Measurements from ENCODE around the gene CBX4.

CBX4 gene

GRCh38 chr17:79839356-79840268 is at the start of gene CBX4:
Gene CBX4, minus strand, starts transcription at chr17:79839440. Its CDS starts 189 bp downstream, at chr17:79839251.
- DNase-seq (ENCODE audit: low read depth in 2 of 3, low spot score in 1 of 3) = peak; percentile 76 to 88 (median 79)

- no peak for DNase-seq (ENCODE audit: low read depth in 2 of 3, low spot score in 1 of 3)
Measured at GRCh38 chr17:79888009-79888540, 48.8 kb upstream of the CBX4 start.

- no peak for DNase-seq (ENCODE audit: low read depth in 2 of 3, low spot score in 1 of 3)
Measured at GRCh38 chr17:79887451-79887991, 48.3 kb upstream of the CBX4 start.

GRCh38 chr17:79883202-79883601 is 44.0 kb upstream of the CBX4 start:
- DNase-seq (ENCODE audit: low read depth in 2 of 3, low spot score in 1 of 3) = no peak

- DNase-seq (ENCODE audit: low read depth in 2 of 3, low spot score in 1 of 3) = no peak
Measured at GRCh38 chr17:79878329-79878947, 39.2 kb upstream of the CBX4 start.

DNA sequence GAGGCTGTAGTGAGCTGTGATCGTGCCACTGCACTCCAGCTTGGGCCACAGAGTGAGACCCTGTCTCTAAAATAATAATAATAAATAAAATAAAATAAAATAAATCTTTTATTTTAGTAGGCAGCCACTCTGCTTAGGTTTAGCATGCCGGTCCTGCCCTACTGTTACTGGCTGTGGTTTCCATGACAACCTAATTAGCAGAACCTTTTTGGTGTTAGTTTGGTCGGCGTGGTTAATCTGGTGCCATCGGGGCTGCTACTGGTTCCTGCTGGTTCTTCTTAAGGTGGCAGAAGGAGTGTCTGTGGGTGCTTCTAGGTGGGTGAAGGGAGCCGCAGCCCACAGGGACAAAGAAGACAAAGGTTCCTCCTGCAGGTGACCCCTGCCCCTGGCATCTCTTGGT is 37.8 kb upstream of the CBX4 start:
- DNase-seq (ENCODE audit: low read depth in 2 of 3, low spot score in 1 of 3) = no peak

DNA sequence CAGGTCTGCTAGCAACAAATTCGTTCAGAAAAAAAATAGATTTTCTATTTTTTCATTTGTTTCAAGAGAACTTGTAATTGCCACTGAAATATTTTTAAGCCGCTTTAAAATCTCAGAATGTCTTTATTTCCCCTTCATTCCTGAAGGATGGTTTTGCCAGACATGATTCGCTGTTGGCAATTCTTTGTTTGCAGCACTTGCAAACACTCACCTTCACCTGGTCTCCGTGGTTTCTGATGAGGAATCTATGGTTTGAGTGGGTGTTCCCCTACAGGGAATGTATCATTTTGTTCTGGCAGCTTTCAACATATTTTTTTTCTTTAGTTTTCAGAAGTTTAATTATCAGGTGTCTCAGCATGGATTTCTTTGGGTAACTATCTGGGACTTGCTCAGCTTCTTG is 36.3 kb upstream of the CBX4 start:
- DNase-seq (ENCODE audit: low read depth in 2 of 3, low spot score in 1 of 3) = no peak

- DNase-seq (ENCODE audit: low read depth in 2 of 3, low spot score in 1 of 3) = peak in 1 of 3 donors; percentile 34
Measured at GRCh38 chr17:79874329-79874981, 35.2 kb upstream of the CBX4 start.

DNA sequence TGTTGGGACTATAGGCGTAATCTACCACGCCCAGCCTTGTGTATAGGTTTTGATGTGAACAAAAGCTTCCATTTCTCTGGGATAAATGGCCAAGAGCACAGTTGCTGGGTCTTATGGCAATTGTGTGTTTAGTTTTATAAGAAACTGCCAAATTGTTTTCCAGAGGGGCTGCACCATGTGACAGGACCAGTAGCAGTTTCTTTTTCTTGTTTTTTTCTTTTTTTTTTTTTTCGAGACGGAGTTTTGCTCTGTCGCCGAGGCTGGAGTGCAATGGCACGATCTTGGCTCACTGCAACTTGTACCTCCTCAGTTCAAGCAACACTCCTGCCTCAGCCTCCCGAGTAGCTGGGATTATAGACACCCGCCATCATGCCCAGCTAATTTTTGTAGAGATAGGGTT is 34.3 kb upstream of the CBX4 start:
- no peak for DNase-seq (ENCODE audit: low read depth in 2 of 3, low spot score in 1 of 3)

GRCh38 chr17:79872762-79873161 is 33.5 kb upstream of the CBX4 start:
- DNase-seq (ENCODE audit: low read depth in 2 of 3, low spot score in 1 of 3) = no peak

- no peak for DNase-seq (ENCODE audit: low read depth in 2 of 3, low spot score in 1 of 3)
Measured at GRCh38 chr17:79871131-79871530, 31.9 kb upstream of the CBX4 start.

GRCh38 chr17:79870540-79870939 is 31.3 kb upstream of the CBX4 start:
- DNase-seq (ENCODE audit: low read depth in 2 of 3, low spot score in 1 of 3) = no peak

DNA sequence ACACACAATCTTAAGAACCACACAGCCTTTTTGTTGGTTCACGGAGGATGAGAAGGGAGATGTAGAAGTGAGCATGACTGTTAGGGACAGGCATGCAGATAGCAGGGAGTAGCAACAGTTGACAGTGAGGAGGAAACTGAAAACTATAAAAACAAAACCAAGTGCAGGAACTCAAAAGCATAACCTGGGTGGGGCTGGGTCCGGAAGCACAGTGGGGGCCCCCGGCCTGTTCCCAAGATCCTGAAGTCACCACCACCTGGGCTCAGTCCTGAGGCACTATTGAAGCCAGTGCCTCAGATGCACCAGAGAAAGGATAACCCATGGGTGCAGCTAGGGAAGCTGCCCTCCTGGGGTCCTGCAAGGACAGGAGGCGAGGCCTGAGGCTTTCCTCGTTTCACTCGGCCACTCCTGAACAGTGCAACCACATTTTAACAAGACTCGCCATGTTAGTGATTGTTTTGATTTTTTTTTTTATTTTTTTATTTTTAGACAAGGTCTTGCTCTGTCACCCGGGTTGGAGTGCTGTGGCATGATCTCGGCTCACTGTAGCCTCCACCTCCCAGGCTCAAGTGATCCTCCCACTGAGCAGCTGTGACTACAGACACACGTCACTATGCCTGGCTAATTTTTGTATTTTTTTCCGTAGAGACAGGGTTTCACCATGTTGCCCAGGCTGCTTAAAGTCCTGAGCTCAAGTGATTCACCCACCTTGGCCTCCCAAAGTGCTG is 27.7 kb upstream of the CBX4 start:
- no peak for DNase-seq (ENCODE audit: low read depth in 2 of 3, low spot score in 1 of 3)

DNA sequence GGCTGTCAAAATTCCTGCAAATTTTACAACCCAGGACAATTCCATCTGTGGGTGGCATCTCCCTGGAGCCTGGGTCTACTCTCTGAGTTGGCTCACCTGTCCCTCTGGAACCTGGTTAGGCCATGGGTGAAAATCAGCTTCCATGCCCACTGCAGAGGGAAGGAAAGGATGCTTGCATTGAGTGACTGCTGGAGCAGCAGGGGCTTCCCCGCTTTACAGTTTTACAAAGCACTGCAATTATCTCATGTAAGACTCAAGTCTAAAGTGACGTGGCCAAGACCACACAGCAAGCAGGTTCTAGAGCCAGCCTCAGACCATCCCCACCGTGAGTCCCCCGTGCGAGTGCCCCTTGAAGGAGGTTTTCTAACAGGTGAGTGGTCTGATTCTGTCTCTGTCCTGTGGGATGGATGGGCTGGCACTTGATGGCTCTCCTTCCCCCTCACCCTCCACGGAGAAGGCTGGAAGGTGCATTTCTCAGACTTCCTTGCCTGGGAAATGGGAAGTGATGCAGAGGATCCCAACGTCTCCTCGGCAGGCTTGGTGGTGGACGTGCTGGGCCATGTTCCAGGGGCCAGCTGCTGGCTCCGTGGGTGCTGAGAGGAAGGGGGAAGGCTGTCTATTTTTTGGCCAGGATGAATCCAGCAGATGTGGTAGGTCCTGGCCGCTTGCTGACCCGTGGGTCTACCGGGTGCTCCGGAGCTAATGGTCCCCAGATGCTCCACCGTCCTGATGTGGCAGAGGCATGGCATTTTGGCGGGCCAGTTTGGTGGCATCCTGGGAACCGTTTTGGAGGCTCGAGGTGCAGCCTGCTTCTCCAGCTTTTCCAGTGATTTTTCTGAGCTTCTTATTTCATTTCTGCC is 26.3 kb upstream of the CBX4 start:
- no peak for DNase-seq (ENCODE audit: low read depth in 2 of 3, low spot score in 1 of 3)

GRCh38 chr17:79864617-79865250 is 25.5 kb upstream of the CBX4 start:
- DNase-seq (ENCODE audit: low read depth in 2 of 3, low spot score in 1 of 3) = no peak

GRCh38 chr17:79864147-79864546 is 24.9 kb upstream of the CBX4 start:
- no peak for DNase-seq (ENCODE audit: low read depth in 2 of 3, low spot score in 1 of 3)

DNA sequence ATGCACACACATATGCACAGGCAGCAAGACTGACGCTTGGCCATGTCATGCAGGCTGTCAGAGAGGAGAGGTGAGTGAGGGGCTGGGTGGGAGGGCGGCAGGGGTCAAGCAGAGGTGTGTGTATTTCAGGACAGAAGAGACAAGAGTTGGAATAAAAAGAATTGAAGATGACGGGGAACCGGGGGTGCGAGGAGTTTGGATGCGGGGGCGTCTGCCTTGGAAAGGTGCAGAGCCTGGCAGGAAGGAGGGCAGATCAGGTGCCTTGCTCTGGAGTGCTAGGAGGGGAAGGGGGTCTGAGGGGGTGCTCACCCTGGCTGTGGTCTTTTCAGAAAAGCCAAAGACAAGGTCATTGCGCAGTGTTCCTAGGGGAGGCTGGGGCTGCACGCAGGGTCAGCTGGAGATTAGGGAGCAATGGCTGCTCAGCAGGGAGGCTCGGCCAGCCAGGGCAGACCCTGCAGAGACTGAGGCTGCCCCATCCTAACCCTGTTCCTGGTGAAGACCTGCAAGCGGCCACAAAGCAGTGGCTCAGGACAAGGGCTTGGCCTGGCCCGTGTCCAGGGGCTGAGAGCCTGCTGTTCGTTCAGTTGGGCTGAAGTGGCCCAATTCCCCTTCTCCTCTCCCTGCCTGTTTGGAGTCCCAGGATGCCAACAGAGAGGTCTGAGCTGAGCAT is 23.7 kb upstream of the CBX4 start:
- no peak for DNase-seq (ENCODE audit: low read depth in 2 of 3, low spot score in 1 of 3)

GRCh38 chr17:79862238-79862637 is 23.0 kb upstream of the CBX4 start:
- no peak for DNase-seq (ENCODE audit: low read depth in 2 of 3, low spot score in 1 of 3)

Data from stimulated activated CD4-positive, alpha-beta T cell treated with anti-CD3 and anti-CD28 coated beads, Interleukin-12 subunit alpha, Interleukin-12 subunit beta, amount 100 ng/mL, for 48 hours (primary cell).